Right kidney (tissue), 1 donor: ENCODE measurements around the gene ZG16B.

Experiments
- DNase-seq: peaks from one replicate; pipeline ENCODE4 v3.0.0-alpha.2; 2016

ZG16B gene

DNA sequence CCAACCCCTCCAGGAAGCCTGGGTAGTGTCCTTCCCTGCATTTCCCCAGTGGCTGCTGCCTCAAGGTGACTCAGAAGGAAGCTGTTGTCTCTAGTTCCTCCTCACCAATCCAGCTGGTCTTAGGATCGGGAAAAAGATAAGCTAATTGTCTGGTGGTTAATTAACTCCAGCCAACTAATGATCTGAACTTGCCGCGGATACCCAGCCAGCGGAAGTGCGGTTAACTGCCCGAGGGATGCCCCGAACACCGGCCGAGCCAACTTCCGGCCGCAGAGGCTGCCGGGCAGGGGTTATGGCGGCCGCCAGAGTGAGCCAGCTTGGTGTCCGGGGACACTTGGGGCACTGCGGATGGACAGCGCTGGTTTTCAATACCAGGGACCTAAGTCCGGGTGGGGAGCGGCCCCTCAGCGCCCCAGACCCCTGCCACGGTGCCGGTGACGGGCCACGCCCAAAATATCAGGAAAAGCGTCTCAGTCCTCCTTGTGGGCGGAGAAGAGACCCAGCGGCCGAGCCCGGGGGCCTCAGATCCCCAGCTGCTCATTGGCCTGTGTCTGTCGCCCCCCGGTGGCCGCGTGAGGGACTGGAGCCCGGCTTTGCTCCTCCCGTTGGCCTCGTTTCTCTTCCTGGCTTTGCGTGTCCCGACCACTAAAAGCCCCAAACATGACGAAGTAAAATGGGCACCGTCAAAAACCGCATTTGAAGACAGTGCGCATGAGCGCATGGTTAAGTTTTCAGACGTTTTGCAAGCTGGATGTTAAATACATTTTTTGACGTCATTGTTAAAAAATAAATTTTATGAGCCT lies 38.1 kb downstream of the ZG16B start:
- peak; percentile 98 for DNase-seq

DNA sequence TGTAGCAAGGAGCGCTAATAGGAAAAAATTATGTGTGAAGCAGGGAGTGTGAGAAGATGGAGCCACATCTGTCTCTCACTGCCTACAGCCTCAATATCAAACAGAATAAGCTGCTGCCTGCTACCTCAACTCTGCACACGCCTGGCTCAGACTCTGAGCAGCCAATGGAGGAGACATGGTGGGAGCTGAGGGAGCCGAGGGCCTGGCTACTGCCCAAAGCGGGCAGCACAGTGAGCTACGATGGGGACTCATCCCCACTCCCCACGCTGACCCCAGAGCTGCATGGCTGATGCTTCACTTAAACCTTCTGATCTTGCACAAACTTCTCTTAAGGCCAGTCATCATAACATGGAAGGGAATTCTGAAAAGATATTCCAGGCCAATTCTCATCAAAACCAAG lies 41.8 kb downstream of the ZG16B start:
- no peak for DNase-seq

DNA sequence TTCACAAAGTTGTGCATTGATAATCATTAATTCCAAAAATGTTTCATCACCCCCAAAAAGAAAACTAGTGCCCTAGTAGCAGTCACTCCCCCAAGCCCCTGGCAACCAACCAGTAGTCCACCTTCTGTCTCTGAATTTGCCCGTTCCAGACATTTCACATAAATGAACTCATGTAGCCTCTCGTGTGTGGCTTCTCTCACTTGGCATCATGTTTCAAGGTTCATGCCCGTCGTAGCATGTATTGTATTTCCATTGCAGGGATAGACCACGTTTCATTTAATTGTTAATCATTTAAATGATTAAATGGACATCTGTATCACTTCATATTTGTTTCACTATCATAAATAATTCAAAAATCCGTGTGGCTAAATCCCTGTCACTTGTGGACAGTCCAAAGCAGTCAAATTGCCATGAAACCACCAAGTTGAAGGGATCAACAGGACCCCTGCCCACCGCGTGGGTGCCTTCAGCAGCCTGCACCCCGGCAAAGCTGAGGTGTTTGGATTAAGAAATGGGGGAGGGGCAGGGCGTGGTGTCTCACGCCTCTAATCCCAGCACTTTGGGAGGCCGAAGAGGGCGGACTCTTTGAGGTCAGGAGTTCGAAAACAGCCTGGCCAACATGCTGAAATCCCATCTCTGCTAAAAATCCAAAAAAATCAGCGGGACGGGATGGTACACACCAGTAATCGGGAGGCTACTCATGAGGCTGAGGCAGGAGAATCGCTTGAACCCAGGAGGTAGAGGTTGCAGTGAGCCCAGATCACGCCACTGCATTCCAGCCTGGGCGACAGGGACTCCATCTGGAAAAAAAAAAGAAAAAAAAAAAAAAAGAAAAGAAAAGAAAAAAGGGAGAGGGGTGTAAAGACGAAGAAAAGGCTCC lies 44.2 kb downstream of the ZG16B start:
- no peak for DNase-seq

DNA sequence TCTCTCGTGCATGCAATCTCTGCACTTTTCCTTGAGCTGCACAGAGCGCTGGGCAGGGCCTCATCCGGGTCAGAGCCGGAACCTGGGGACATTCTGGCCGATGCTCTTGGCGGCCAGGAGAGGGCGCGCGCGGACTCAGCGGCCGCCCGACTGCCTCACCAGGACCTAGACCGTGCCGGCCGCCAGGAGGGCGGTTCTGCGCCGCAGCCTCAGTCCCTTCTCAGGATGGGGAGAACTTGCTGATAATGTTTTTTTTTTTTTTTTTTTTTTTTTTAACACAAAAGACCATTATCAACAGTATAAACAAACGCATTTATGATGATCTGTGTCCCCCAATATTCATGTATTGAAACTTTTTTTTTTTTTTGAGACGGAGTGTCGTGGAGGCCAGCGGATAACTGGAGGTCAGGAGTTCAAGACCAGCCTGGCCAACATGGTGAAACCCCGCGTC lies 44.8 kb downstream of the ZG16B start:
- DNase-seq: peak; percentile 68

DNA sequence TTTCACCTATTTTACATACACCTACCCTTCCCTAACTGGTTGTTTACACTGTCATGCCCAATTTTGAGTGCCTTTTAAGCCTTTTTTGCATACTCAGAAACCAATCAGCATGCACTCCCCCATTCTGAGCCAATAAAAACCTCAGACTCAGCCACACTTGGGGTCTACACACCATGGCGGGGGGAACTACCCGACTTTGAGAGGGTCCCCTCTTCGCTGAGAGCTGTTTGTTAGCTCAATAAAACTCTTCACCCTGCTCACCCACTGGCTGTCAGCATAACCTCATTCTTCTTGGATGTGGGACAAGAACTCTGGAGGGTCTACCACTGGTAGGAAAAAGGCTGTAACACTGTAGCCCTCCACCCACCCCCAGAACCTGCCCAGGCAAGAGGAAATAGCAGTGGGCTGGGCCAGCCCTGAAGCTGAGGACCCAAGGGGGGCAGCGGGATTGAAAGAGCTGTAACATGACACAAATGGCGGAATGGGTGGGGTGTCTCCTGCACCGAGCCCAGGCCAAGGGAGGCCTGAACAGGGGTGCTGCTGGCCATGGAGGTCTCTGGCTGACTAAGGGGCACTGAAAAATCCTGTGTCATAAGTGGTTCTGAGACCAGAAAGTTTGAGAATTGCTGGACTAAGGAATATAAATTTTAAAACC lies 49.9 kb downstream of the ZG16B start:
- DNase-seq: no peak
